Left ventricle myocardium inferior (tissue), 1 donor: ENCODE results near the gene GNG2. TPM values are rescaled to one million over a fixed set of nuclear protein-coding genes. Genes with fewer than 3 reads are reported as not detected.
A peak's percentile ranks its signal among the peaks of the same experiment; 100 is the strongest.

Experiments
- DNase-seq: peaks from one replicate; pipeline ENCODE4 v3.0.0-alpha.2; 2020
- H3K27ac ChIP-seq: fragments of 200-600 bp; replicated peaks from 2 replicates; pipeline ENCODE4 v1.8.0; 2021
- H3K27me3 ChIP-seq: fragments of 200-600 bp; 2 replicates; pipeline ENCODE4 v1.8.0; 2021; ENCODE audit warnings: low read depth
- H3K36me3 ChIP-seq: fragments of 200-600 bp; 2 replicates; pipeline ENCODE4 v1.8.0; 2021
- H3K4me1 ChIP-seq: fragments of 200-600 bp; 2 replicates; pipeline ENCODE4 v1.8.0; 2021
- H3K4me3 ChIP-seq: fragments of 200-600 bp; 2 replicates; pipeline ENCODE4 v1.8.0; 2021; ENCODE audit warnings: mild to moderate bottlenecking, moderate library complexity
- H3K9me3 ChIP-seq: fragments of 200-600 bp; replicated peaks from 2 replicates; pipeline ENCODE4 v1.8.0; 2021
- intact Hi-C: fragments of 100-400 bp; cut with micrococcal nuclease; formaldehyde crosslinking; loops from one replicate; pipeline ENCODE4 v1.11.0; 2022
- total RNA-seq: library from RNA; stranded (reverse); fragmentation: NEBNext Ultra II Directional; extraction: Animal tissue kit (Norgen Biotek cat#: 25700); gene quantifications from one replicate; pipeline ENCODE4 v1.2.1, GENCODE V29; 2021
- TF ChIP-seq, protein P1 (sequence below): fragments of 200-600 bp; IDR thresholded peaks from 2 replicates; pipeline ENCODE4 v1.8.0; 2021; ENCODE audit warnings: antibody characterized with exemption, mild to moderate bottlenecking, borderline replicate concordance
- donor health status: DM: no; HTN: yes; CAD: no; lungs with severe emphysema.

The GNG2 gene
- total RNA-seq, 1 donor from 2014 or later: 6.7 TPM

DNA sequence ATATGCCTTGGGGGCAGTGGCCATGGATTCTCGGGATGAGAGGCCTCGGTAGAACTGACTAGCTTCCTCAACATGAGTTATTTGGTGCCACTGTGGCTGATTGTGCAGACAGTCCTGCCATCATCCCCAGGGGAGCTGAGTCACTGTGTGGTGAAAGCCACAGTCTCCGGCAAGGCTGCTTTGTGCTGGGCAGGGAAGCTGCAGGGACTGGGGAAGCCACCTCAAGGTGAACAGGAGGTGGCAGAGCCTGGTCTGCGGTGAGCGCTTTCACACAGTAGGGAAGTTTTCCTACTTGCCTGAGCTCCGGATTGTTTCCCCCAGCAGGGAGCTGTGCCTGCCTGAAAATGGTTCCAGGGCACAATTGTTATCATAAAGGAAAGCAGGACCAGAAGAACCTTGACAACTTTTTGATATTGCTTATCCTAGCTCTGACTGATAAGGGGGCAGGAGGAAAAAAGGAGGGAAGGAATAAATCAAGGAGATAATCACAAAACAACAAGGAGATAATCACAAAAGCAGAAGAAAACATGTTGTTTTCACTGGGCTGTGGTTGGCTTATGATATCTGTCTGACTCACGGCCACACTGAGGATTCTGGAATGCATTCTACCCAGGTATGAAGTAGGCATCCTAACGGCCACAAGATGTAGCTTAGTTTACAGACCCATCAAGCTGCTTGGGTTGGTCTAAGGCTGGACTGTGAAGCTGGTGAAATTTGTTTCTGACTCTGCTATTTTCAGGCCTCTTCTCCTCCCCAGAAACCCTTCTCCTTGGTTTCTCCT lies 32.2 kb upstream of the GNG2 start:
- Histone ChIP-seq H3K4me3 (no peak overlapping the region), H3K36me3 (no peaks in the 10 kb centered on the region), H3K27me3 (peaks cover 37% of the 10 kb centered on the region), H3K27ac (no peak overlapping the region), H3K4me1 (no peaks in the 10 kb centered on the region), H3K9me3 (peaks cover 11% of the 10 kb centered on the region)
- DNase-seq: peak; percentile 17
- TF ChIP-seq, protein P1, sequence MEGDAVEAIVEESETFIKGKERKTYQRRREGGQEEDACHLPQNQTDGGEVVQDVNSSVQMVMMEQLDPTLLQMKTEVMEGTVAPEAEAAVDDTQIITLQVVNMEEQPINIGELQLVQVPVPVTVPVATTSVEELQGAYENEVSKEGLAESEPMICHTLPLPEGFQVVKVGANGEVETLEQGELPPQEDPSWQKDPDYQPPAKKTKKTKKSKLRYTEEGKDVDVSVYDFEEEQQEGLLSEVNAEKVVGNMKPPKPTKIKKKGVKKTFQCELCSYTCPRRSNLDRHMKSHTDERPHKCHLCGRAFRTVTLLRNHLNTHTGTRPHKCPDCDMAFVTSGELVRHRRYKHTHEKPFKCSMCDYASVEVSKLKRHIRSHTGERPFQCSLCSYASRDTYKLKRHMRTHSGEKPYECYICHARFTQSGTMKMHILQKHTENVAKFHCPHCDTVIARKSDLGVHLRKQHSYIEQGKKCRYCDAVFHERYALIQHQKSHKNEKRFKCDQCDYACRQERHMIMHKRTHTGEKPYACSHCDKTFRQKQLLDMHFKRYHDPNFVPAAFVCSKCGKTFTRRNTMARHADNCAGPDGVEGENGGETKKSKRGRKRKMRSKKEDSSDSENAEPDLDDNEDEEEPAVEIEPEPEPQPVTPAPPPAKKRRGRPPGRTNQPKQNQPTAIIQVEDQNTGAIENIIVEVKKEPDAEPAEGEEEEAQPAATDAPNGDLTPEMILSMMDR: no peak
- intact Hi-C loops: no loop called here

DNA sequence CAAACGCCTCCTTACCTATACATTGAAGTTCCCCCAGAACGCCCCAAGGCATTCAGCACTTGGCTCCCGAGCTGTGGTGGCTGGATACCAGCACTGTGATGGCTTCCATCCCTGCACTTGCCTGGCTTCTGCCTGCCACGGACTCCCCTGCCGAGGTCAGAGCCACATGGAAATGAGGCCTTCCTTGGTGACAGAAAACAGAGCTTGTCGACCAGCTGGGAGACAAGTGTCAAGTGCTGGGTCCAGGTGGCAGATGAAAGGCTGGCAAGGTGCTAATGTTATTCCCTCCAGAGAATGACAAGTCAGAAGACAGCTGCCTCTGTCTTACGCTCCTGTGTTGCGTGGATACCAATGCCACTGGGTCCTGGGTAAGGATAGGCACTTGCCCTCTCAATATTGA lies 26.2 kb upstream of the GNG2 start:
- no peaks in the 10 kb centered on the region for H3K4me1 ChIP-seq
- H3K9me3 ChIP-seq: peaks cover 11% of the 10 kb centered on the region
- intact Hi-C loops: no loop called here
- TF ChIP-seq, protein P1: no peak
- H3K27ac ChIP-seq: no peak overlapping the region
- H3K36me3 ChIP-seq: no peaks in the 10 kb centered on the region
- no peak for DNase-seq
- H3K27me3 ChIP-seq: peaks cover 10% of the 10 kb centered on the region
- H3K4me3 ChIP-seq: no peak overlapping the region

DNA sequence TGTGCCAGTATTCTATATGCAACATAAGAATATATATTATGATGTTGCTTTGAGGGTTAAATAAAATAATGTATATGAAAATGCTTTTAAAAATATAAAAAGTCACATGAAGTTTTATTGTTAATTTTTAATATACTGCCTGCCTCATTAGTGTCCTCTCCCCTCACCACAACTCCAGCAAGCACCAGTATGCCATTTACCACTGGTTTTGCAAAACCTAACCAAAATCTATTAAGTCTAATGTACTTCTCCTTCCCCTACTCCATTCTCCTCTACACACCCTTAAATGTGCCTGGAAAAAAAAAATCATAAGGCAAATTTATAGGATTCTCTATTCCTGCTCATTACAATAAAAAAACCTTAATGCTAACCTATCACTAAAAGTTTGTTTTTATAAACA lies 24.0 kb upstream of the GNG2 start:
- intact Hi-C loops: no loop called here
- Histone ChIP-seq H3K27me3 (no peaks in the 10 kb centered on the region), H3K9me3 (peaks cover 11% of the 10 kb centered on the region), H3K27ac (no peak overlapping the region), H3K4me3 (no peak overlapping the region), H3K36me3 (no peaks in the 10 kb centered on the region), H3K4me1 (no peaks in the 10 kb centered on the region)
- TF ChIP-seq, protein P1: no peak
- DNase-seq: no peak

DNA sequence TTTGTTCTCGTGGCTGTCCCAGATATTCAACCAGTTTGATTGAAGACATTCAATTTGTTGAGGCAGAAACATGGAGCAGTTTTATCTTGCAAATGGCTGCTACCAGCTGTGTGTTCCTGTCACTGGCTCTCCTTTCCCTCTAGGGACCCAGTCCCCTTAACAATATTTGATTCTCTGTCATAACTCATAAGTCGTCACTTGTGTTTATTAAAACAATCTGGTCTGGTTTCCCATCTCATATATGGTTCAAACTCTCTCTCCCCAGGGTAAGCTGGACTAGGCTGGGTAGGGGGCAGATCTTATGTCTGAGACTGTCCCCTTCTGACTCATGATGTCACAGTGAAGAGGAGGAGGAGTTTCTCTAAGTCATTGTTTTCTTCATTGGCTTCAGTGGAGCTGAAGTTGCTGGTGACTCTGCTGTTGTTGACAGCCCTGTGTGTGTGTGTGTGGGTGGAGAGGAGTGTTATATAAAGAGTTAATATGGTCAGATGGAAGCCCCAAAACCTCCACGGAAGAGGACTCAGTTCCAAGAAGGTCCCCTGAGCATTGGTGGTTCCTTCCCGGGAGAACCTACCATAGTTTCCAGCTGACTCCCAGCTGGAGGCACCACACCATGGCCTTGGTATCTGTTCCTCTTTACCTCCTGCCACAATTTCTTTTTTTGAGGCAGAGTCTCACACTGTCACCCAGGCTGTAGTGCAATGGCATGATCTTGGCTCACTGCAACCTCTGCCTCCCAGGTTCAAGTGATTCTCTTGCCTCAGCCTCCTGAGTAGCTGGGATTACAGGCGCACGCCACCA lies 16.1 kb upstream of the GNG2 start:
- no peak overlapping the region for H3K27ac ChIP-seq
- no peak for DNase-seq
- H3K4me1 ChIP-seq: peaks cover 14% of the 10 kb centered on the region
- intact Hi-C loops: no loop called here
- H3K4me3 ChIP-seq: no peak overlapping the region
- no peaks in the 10 kb centered on the region for H3K27me3 ChIP-seq
- H3K36me3 ChIP-seq: no peaks in the 10 kb centered on the region
- H3K9me3 ChIP-seq: no peaks in the 10 kb centered on the region
- TF ChIP-seq, protein P1: no peak

DNA sequence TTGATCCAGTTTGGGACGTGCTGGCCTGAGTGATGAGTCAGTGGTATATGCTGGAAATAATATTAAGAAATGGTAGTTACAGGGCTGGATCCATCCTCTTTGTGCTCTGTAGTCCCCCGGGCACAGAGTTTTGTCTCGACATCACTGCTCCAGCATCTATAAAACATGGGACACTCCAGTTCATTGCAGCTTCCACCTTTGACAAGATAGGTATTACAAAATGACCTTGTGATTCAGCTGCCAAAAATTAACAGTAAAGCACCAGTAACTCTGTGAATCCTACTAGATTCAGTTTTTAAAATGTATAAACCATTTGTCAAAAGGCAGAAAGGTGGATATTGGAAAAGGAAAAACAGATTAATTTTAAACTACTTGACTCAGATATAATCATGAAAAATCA lies 14.6 kb upstream of the GNG2 start:
- H3K27ac ChIP-seq: no peak overlapping the region

More for the DNA sequence above, 14.6 kb upstream of the GNG2 start:
- Histone ChIP-seq H3K36me3 (no peaks in the 10 kb centered on the region), H3K9me3 (no peaks in the 10 kb centered on the region), H3K27me3 (no peaks in the 10 kb centered on the region), H3K4me3 (no peak overlapping the region), H3K4me1 (peaks cover 14% of the 10 kb centered on the region)
- TF ChIP-seq, protein P1: no peak
- intact Hi-C loops: no loop called here
- no peak for DNase-seq
